Osteocyte (in vitro differentiated cells): Measurements from ENCODE around the gene MEPCE. TPM values are rescaled to one million over a fixed set of nuclear protein-coding genes. Genes with fewer than 3 reads are reported as not detected.
A peak's percentile ranks its signal among the peaks of the same experiment; 100 is the strongest.

Experiments
- DNase-seq: peaks from one replicate; pipeline ENCODE4 v3.0.0; 2021; ENCODE audit warnings: mixed read lengths; ENCODE audit not compliant: unreplicated experiment; ENCODE audit errors: extremely low spot score
- H3K27ac Mint-ChIP-seq: one replicate; pipeline ENCODE4 v1.8.0; 2021; ENCODE audit warnings: mild to moderate bottlenecking, mixed read lengths; ENCODE audit not compliant: unreplicated experiment
- H3K27me3 Mint-ChIP-seq: one replicate; pipeline ENCODE4 v1.8.0; 2021; ENCODE audit warnings: mixed read lengths; ENCODE audit not compliant: unreplicated experiment
- H3K36me3 Mint-ChIP-seq: one replicate; pipeline ENCODE4 v1.8.0; 2021; ENCODE audit warnings: mixed read lengths; ENCODE audit not compliant: unreplicated experiment
- H3K4me1 Mint-ChIP-seq: one replicate; pipeline ENCODE4 v1.8.0; 2021; ENCODE audit warnings: mixed read lengths; ENCODE audit not compliant: unreplicated experiment
- H3K4me3 Mint-ChIP-seq: one replicate; pipeline ENCODE4 v1.8.0; 2021; ENCODE audit warnings: mild to moderate bottlenecking, moderate library complexity, mixed read lengths; ENCODE audit not compliant: unreplicated experiment
- H3K9me3 Mint-ChIP-seq: one replicate; pipeline ENCODE4 v1.8.0; 2021; ENCODE audit warnings: mixed read lengths; ENCODE audit not compliant: unreplicated experiment
- total RNA-seq: library from RNA; stranded (reverse); gene quantifications from 2 replicates; pipeline ENCODE4 v1.2.1, GENCODE V29; 2021
- TF ChIP-seq, protein P1 (sequence below): fragments of 200-600 bp; sonication (generic); IDR thresholded peaks from 2 replicates; pipeline ENCODE4 v1.5.0; 2021; ENCODE audit warnings: antibody characterized with exemption, mild to moderate bottlenecking, moderate library complexity

Gene MEPCE
- total RNA-seq, 1 donor from 2014 or later = 50.0 TPM

- Mint-ChIP-seq H3K36me3 (peaks cover 4% of the 10 kb centered on the region), H3K27me3 (no peaks in the 10 kb centered on the region), H3K9me3 (no peaks in the 10 kb centered on the region), H3K27ac (no peak overlapping the region), H3K4me3 (no peak overlapping the region), H3K4me1 (no peaks in the 10 kb centered on the region)
- no peak for DNase-seq
- TF ChIP-seq, protein P1, sequence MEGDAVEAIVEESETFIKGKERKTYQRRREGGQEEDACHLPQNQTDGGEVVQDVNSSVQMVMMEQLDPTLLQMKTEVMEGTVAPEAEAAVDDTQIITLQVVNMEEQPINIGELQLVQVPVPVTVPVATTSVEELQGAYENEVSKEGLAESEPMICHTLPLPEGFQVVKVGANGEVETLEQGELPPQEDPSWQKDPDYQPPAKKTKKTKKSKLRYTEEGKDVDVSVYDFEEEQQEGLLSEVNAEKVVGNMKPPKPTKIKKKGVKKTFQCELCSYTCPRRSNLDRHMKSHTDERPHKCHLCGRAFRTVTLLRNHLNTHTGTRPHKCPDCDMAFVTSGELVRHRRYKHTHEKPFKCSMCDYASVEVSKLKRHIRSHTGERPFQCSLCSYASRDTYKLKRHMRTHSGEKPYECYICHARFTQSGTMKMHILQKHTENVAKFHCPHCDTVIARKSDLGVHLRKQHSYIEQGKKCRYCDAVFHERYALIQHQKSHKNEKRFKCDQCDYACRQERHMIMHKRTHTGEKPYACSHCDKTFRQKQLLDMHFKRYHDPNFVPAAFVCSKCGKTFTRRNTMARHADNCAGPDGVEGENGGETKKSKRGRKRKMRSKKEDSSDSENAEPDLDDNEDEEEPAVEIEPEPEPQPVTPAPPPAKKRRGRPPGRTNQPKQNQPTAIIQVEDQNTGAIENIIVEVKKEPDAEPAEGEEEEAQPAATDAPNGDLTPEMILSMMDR = no peak
These were observed 10.5 kb upstream of the MEPCE start for GRCh38 chr7:100418930-100419659.

- Mint-ChIP-seq H3K27me3 (no peaks in the 10 kb centered on the region), H3K9me3 (no peaks in the 10 kb centered on the region), H3K4me1 (no peaks in the 10 kb centered on the region), H3K27ac (no peak overlapping the region), H3K4me3 (no peak overlapping the region), H3K36me3 (peaks cover 4% of the 10 kb centered on the region)
- TF ChIP-seq, protein P1 = no peak
- no peak for DNase-seq
These were observed 9.9 kb upstream of the MEPCE start for GRCh38 chr7:100419660-100420226.

GRCh38 chr7:100423315-100423714 lies 6.3 kb upstream of the MEPCE start:
- Mint-ChIP-seq H3K27me3 (no peaks in the 10 kb centered on the region), H3K27ac (no peak overlapping the region), H3K9me3 (no peaks in the 10 kb centered on the region), H3K4me1 (peaks cover 7% of the 10 kb centered on the region), H3K4me3 (no peak overlapping the region), H3K36me3 (peaks cover 2% of the 10 kb centered on the region)
- TF ChIP-seq, protein P1 = no peak
- DNase-seq = no peak

DNA sequence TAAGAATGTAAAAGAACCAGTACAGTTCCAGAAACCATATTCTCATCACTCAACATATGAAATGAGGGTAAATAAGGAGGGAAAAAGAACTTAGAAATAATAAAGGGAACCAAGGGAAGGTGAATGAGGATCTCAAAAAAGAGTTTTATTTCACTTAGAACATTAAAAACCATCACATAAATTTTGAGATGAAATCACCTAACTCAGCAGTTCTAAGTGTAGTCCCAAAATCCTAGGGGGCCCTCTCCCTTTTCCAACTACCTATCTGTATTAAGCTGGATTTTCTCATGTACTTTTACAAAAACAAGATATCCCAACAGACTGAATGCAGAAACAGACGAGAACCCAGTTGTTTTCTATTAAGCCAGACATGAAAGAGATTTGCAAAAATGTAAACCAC lies 4.3 kb upstream of the MEPCE start:
- no peaks in the 10 kb centered on the region for H3K27me3 Mint-ChIP-seq
- H3K27ac Mint-ChIP-seq = peak overlapping the region; percentile 38
- H3K9me3 Mint-ChIP-seq = no peaks in the 10 kb centered on the region
- H3K36me3 Mint-ChIP-seq = peaks cover 4% of the 10 kb centered on the region
- H3K4me1 Mint-ChIP-seq = peaks cover 10% of the 10 kb centered on the region
- TF ChIP-seq, protein P1 = no peak
- H3K4me3 Mint-ChIP-seq = no peak overlapping the region
- DNase-seq = no peak

GRCh38 chr7:100426516-100426915 lies 3.1 kb upstream of the MEPCE start:
- DNase-seq = no peak
- peaks cover 8% of the 10 kb centered on the region for H3K36me3 Mint-ChIP-seq
- no peaks in the 10 kb centered on the region for H3K27me3 Mint-ChIP-seq
- no peak overlapping the region for H3K4me3 Mint-ChIP-seq
- no peaks in the 10 kb centered on the region for H3K9me3 Mint-ChIP-seq
- TF ChIP-seq, protein P1 = no peak
- H3K4me1 Mint-ChIP-seq = peaks cover 17% of the 10 kb centered on the region
- H3K27ac Mint-ChIP-seq = no peak overlapping the region
